Cardiac muscle cell (in vitro differentiated cells and primary cell): Measurements from ENCODE around the gene IP6K3. TPM values are rescaled to one million over a fixed set of nuclear protein-coding genes. Genes with fewer than 3 reads are reported as not detected.

Source experiments
- DNase-seq, 2 donors: peaks; one replicate each; pipeline versions ENCODE4 v3.0.0 to v3.0.0-alpha.2; 2010 to 2017; ENCODE audit warnings: low read depth in 1 of 2, low spot score in 1 of 2
- H3K27ac ChIP-seq: fragments of 200-600 bp; sonication (generic); 2 replicates; pipeline ENCODE4 v1.5.1; 2016
- H3K27me3 ChIP-seq: fragments of 200-600 bp; sonication (generic); 2 replicates; pipeline ENCODE4 v1.6.0; 2016; ENCODE audit warnings: control low read depth
- H3K36me3 ChIP-seq: fragments of 200-600 bp; sonication (generic); 2 replicates; pipeline ENCODE4 v1.5.1; 2016; ENCODE audit warnings: control low read depth
- H3K4me1 ChIP-seq: fragments of 200-600 bp; sonication (generic); 2 replicates; pipeline ENCODE4 v1.8.1; 2017; ENCODE audit warnings: low read depth, mild to moderate bottlenecking, mixed run types
- H3K4me3 ChIP-seq: fragments of 200-600 bp; sonication (generic); 2 replicates; pipeline ENCODE4 v1.5.1; 2016; ENCODE audit warnings: mild to moderate bottlenecking
- H3K9me3 ChIP-seq: fragments of 200-600 bp; sonication (generic); 2 replicates; pipeline ENCODE4 v1.5.1; 2017; ENCODE audit warnings: low read depth, mild to moderate bottlenecking, control low read depth
- polyA plus RNA-seq: library from polyadenylated mRNA; unstranded; fragments of >200 nt; fragmentation: Nextera tagmentation; extraction: Ambion mirVana; gene quantifications from 2 replicates; pipeline ENCODE4 v1.2.1, GENCODE V29; 2016
- total RNA-seq: library from RNA; depleted of rRNA; stranded (reverse); fragments of >200 nt; gene quantifications from 2 replicates; pipeline ENCODE4 v1.2.3, GENCODE V29; 2016
- TF ChIP-seq, protein P1 (sequence below): IDR thresholded peaks from 2 replicates; pipeline ENCODE4 v1.5.1; 2012; ENCODE audit warnings: low read depth, mild to moderate bottlenecking, low read length

The IP6K3 gene
- total and polyA plus RNA-seq, 2 experiments from 2014 or later = 2.9 to 5.0 TPM

DNA sequence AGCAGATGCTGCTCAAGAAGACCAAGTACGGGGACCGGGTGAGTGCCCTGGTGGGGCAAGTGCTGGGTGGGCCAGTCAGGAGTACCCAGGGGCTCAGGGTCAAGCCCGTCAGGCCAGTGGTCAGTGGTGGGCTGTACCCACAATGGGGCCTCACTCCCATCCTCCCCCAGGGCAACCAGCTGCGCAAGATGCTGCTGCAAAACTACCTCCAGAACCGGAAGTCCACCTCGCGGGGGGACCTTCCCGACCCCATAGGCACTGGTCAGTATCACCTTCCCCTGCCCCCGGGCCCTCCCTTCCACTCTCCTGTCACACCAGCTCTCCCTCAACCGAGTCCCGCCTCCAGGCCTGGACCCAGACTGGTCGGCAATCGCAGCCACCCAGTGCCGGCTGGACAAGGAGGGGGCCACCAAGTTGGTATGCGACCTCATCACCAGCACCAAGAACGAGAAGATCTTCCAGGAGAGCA, 62.2 kb downstream of the IP6K3 start:
- TF ChIP-seq, protein P1, sequence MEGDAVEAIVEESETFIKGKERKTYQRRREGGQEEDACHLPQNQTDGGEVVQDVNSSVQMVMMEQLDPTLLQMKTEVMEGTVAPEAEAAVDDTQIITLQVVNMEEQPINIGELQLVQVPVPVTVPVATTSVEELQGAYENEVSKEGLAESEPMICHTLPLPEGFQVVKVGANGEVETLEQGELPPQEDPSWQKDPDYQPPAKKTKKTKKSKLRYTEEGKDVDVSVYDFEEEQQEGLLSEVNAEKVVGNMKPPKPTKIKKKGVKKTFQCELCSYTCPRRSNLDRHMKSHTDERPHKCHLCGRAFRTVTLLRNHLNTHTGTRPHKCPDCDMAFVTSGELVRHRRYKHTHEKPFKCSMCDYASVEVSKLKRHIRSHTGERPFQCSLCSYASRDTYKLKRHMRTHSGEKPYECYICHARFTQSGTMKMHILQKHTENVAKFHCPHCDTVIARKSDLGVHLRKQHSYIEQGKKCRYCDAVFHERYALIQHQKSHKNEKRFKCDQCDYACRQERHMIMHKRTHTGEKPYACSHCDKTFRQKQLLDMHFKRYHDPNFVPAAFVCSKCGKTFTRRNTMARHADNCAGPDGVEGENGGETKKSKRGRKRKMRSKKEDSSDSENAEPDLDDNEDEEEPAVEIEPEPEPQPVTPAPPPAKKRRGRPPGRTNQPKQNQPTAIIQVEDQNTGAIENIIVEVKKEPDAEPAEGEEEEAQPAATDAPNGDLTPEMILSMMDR = no peak
- no peak for DNase-seq
- Histone ChIP-seq H3K36me3 (no peaks in the 10 kb centered on the region), H3K4me1 (no peaks in the 10 kb centered on the region), H3K9me3 (no peaks in the 10 kb centered on the region), H3K27ac (no peak overlapping the region), H3K27me3 (no peaks in the 10 kb centered on the region), H3K4me3 (no peak overlapping the region)

DNA sequence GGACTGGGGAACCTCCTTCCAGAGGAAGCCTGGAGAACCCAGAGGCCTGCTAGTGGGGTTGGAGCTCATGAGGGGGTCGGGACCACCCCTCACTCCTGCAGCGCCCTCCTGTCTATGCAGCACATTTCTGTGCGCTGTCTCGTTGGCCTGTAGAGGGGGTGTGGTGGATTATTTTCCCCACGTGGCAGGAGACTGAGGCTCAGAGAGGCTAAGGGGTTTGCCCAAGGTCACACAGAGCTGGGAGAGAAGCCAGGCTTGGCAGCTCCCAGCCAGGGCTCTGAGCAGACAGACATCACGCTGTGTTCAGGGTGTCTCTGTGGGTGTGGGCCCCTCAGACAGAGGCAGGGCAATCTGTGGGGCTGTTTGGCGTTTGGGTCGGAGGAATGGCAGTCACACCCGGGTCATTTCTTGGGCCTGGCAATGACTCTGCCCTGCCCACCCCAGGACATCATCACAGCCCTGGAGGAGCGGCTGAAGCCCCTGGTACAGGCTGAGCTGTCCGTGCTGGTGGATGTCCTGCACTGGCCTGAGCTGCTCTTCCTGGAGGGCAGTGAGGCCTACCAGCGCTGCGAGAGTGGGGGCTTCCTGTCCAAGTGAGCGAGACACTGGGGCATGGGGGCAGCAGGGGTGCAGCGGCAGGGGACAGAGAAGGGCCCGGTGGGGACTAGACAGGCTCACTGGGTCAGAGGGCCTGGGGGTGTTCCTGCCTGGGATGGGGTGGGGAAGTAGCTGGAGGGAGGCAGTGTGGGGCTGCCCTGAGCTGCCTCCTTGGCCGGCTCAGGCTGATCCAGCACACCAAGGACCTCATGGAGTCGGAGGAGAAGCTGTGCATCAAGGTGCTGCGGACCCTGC, 62.9 kb downstream of the IP6K3 start:
- TF ChIP-seq, protein P1 = no peak
- no peak overlapping the region for H3K27ac ChIP-seq
- no peak for DNase-seq
- no peak overlapping the region for H3K4me3 ChIP-seq
- no peaks in the 10 kb centered on the region for H3K36me3 ChIP-seq
- no peaks in the 10 kb centered on the region for H3K4me1 ChIP-seq
- no peaks in the 10 kb centered on the region for H3K9me3 ChIP-seq
- no peaks in the 10 kb centered on the region for H3K27me3 ChIP-seq

DNA sequence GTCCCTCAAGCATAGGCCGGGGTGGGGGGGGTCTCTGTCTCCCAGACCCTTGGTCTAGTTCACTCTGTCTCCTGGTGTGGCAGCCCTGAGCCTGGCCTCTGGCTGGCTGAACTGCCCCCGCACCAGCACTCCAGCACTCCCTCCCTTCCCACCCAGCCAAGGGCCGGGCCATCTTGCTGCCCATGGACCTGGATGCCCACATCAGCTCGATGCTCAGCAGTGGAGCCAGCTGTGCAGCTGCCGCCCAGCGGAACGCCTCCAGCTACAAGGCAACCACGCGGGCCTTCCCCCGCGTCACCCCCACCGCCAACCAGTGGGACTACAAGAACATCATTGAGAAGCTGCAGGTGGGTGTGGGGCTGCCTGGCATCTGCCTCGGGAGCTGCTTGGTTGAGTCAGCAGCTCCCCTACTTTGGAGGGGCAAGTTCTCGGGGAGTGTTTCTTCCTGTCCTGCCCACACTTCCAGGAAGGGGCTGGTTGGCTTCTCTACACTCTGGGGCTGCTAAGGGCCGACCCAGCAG, 63.6 kb downstream of the IP6K3 start:
- TF ChIP-seq, protein P1 = no peak
- Histone ChIP-seq H3K27ac (no peak overlapping the region), H3K4me3 (no peak overlapping the region), H3K9me3 (no peaks in the 10 kb centered on the region), H3K36me3 (no peaks in the 10 kb centered on the region), H3K4me1 (no peaks in the 10 kb centered on the region), H3K27me3 (no peaks in the 10 kb centered on the region)
- DNase-seq = no peak

DNA sequence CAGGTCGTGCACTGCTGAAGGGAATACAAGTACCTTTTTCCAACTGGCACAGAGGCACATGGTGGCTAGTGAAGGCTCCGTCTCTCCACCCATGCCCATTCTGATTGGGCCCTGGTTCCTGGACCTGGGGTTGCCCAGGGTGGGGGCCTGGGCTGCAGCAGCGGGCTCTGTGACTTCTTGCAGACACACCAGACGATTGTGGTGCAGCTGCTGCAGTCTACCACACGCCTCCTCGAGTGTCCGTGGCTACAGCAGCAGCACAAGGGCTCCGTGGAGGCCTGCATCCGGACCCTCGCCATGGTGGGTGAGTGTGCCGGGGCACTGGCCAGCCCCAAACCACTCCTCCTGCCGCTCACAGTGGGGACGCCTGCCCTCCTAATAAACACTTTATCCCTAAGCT, 64.4 kb downstream of the IP6K3 start:
- no peaks in the 10 kb centered on the region for H3K9me3 ChIP-seq
- H3K4me3 ChIP-seq = no peak overlapping the region
- TF ChIP-seq, protein P1 = no peak
- no peak overlapping the region for H3K27ac ChIP-seq
- no peaks in the 10 kb centered on the region for H3K4me1 ChIP-seq
- DNase-seq = no peak
- no peaks in the 10 kb centered on the region for H3K36me3 ChIP-seq
- no peaks in the 10 kb centered on the region for H3K27me3 ChIP-seq

DNA sequence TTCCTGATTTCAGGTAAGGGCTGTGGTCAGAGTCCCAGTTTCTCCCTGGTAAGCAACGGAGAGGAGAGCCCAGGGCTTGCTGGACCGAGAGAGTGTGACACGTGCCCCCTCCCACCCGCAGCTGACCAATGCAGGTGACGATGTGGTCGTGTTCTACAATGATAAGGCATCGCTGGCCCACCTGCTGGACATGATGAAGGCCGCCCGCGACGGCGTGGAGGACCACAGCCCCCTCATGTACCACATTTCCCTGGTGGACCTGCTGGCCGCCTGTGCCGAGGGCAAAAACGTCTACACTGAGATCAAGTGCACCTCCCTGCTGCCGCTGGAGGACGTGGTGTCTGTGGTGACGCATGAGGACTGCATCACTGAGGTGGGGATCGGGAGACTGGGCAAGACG, 66.9 kb downstream of the IP6K3 start:
- no peak overlapping the region for H3K4me3 ChIP-seq
- H3K4me1 ChIP-seq = no peaks in the 10 kb centered on the region
- no peaks in the 10 kb centered on the region for H3K36me3 ChIP-seq
- no peaks in the 10 kb centered on the region for H3K27me3 ChIP-seq
- TF ChIP-seq, protein P1 = no peak
- no peaks in the 10 kb centered on the region for H3K9me3 ChIP-seq
- DNase-seq = no peak
- no peak overlapping the region for H3K27ac ChIP-seq
